ENCODE data around the gene VAT1L. TPM values are rescaled to one million over a fixed set of nuclear protein-coding genes. Genes with fewer than 3 reads are reported as not detected.

Gene VAT1L
- total and polyA plus RNA-seq, 2 experiments from 2014 or later, result 6.2 TPM

- H3K4me1 ChIP-seq (ENCODE audit: insufficient read depth), result peaks cover 13% of the 10 kb centered on the region; the same call in 1 of the 2 replicates
- no peaks in the 10 kb centered on the region for H3K79me2 ChIP-seq (ENCODE audit: insufficient read depth)
- no peak overlapping the region for H3K9ac ChIP-seq
- no peaks in the 10 kb centered on the region for H4K20me1 ChIP-seq (ENCODE audit: insufficient read depth)
- no peaks in the 10 kb centered on the region for H3K27me3 ChIP-seq (replicated peaks; ENCODE audit: insufficient read depth)
- in situ Hi-C loops (cut with MboI), result loop anchor here (25.0 kb wide), 1 partner anchor 759 kb away; no protein-coding TSS in a partner anchor
- H3K27ac ChIP-seq, result no peak overlapping the region
- 48 to 51% methylated on average over 7 of the region's 7 CpGs for WGBS, 2 experiments (ENCODE audit: low coverage in 1 of 2, low lambda C conversion rate in 2 of 2, missing lambda C conversion rate in 2 of 2)
- no peaks in the 10 kb centered on the region for H3K9me2 ChIP-seq (ENCODE audit: insufficient read depth)
- 0 out of 2 replicates have a peak, but pooled peaks cover 7% of the 10 kb centered on the region for H3F3A ChIP-seq (ENCODE audit: insufficient read depth)
- no peaks in the 10 kb centered on the region for H3K9me3 ChIP-seq (ENCODE audit: low read depth)
- TF ChIP-seq EZH2 (IDR thresholded peaks at IDR 0.05; ENCODE audit: insufficient read depth, poor library complexity, severe bottlenecking), result no peak
- no peak for TF ChIP-seq EZH2phosphoT487 (IDR thresholded peaks at IDR 0.05; ENCODE audit: insufficient read depth, low read depth)
- no peak overlapping the region for H3K4me3 ChIP-seq
- no peak for DNase-seq
- no peaks in the 10 kb centered on the region for H3K36me3 ChIP-seq (ENCODE audit: low read depth)
- H2AFZ ChIP-seq, result no peak overlapping the region
- no peak overlapping the region for H3K4me2 ChIP-seq (ENCODE audit: unreplicated experiment)
Measured at GRCh38 chr16:77995843-77996455, 207.6 kb downstream of the VAT1L start.

DNA sequence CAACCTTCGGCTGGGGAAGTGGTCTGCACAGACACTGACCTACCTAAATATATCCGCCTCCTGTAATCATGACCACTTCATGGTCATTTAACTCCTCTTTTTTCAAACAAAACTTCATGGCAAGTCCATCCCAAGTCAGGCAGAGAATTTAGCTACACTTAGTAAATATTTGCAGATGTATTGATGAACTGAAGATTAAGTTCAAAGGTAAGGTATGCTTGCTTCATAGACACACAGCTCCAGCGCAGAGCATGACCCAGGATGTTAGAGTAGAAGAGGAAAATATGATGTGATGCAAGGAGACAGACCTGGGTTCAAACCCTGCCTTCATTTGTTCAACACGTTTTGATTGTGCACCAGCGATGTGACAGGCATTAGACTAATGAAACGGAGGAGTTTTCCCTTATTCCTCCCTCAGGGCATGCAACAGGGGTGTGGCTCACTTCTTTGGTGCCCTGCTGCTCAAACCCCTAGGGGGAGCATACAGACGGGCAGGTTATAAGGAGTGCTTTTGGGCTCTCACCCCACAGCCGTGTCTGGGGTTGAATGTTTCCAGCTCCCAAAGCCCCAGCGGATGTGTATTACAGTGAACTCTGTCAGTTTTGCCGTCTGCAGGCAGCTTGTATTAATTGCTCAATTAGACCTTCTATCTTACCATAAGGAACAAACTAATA lies 210.1 kb downstream of the VAT1L start:
- Histone ChIP-seq H3K36me3 (ENCODE audit: low read depth) (no peaks in the 10 kb centered on the region), H3K27me3 (replicated peaks; ENCODE audit: insufficient read depth) (no peaks in the 10 kb centered on the region), H3K9ac (no peak overlapping the region), H3K4me1 (ENCODE audit: insufficient read depth) (0 out of 2 replicates have a peak, but pooled peaks cover 1% of the 10 kb centered on the region), H3F3A (ENCODE audit: insufficient read depth) (no peaks in the 10 kb centered on the region), H3K9me3 (ENCODE audit: low read depth) (no peaks in the 10 kb centered on the region), H3K4me3 (no peak overlapping the region), H3K27ac (no peak overlapping the region), H2AFZ (no peak overlapping the region), H3K79me2 (ENCODE audit: insufficient read depth) (no peaks in the 10 kb centered on the region), H3K4me2 (ENCODE audit: unreplicated experiment) (no peak overlapping the region), H3K9me2 (ENCODE audit: insufficient read depth) (no peaks in the 10 kb centered on the region), H4K20me1 (ENCODE audit: insufficient read depth) (no peaks in the 10 kb centered on the region)
- WGBS, 2 experiments (ENCODE audit: low coverage in 1 of 2, low lambda C conversion rate in 2 of 2, missing lambda C conversion rate in 2 of 2), result 48 to 54% methylated on average over 9 of the region's 10 CpGs
- TF ChIP-seq EZH2 (IDR thresholded peaks at IDR 0.05; ENCODE audit: insufficient read depth, poor library complexity, severe bottlenecking) (no peak), EZH2phosphoT487 (IDR thresholded peaks at IDR 0.05; ENCODE audit: insufficient read depth, low read depth) (no peak)
- DNase-seq, result no peak
- in situ Hi-C loops (cut with MboI), result loop anchor here (25.0 kb wide), 1 partner anchor 761 kb away; no protein-coding TSS in a partner anchor

DNA sequence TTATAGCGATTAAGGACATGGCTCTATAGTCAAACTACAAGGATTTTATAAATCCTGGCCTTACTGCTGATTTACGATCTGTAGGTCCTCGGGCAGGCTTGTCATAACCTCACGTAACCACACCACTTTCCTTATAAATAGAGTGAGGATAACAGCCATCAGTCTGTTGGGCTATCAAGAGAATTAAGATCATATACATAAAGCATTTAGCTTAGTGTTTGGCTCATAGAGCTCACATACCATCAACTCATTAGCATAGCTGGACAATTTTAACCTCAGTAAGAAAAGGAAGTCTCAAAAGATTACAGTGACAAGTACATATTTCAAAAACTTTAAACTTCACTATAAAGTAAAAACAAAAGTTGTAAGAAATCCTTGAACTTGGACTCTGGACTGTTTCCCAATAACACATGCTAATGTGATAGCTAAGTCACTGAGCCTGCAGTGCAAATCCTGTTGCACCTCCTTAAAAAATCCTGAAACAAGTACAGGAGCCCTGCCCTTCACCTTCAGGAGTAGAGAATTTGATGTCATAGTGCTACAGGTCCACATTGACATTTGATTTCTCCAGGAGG lies 213.2 kb downstream of the VAT1L start:
- DNase-seq, result no peak
- in situ Hi-C loops (cut with MboI), result no loop called here
- no peaks in the 10 kb centered on the region for H3K9me2 ChIP-seq (ENCODE audit: insufficient read depth)
- H3K79me2 ChIP-seq (ENCODE audit: insufficient read depth), result no peaks in the 10 kb centered on the region
- TF ChIP-seq EZH2phosphoT487 (IDR thresholded peaks at IDR 0.05; ENCODE audit: insufficient read depth, low read depth) (no peak), EZH2 (IDR thresholded peaks at IDR 0.05; ENCODE audit: insufficient read depth, poor library complexity, severe bottlenecking) (no peak)
- no peak overlapping the region for H3K27ac ChIP-seq
- 72 to 73% methylated on average over 4 of the region's 4 CpGs for WGBS, 2 experiments (ENCODE audit: low coverage in 1 of 2, low lambda C conversion rate in 2 of 2, missing lambda C conversion rate in 2 of 2)
- H2AFZ ChIP-seq, result no peak overlapping the region
- H3K36me3 ChIP-seq (ENCODE audit: low read depth), result no peaks in the 10 kb centered on the region
- H3K4me1 ChIP-seq (ENCODE audit: insufficient read depth), result no peaks in the 10 kb centered on the region
- no peaks in the 10 kb centered on the region for H4K20me1 ChIP-seq (ENCODE audit: insufficient read depth)
- H3K9me3 ChIP-seq (ENCODE audit: low read depth), result no peaks in the 10 kb centered on the region
- no peak overlapping the region for H3K4me3 ChIP-seq
- no peak overlapping the region for H3K4me2 ChIP-seq (ENCODE audit: unreplicated experiment)
- H3K27me3 ChIP-seq (replicated peaks; ENCODE audit: insufficient read depth), result no peaks in the 10 kb centered on the region
- H3F3A ChIP-seq (ENCODE audit: insufficient read depth), result no peaks in the 10 kb centered on the region
- no peak overlapping the region for H3K9ac ChIP-seq

DNA sequence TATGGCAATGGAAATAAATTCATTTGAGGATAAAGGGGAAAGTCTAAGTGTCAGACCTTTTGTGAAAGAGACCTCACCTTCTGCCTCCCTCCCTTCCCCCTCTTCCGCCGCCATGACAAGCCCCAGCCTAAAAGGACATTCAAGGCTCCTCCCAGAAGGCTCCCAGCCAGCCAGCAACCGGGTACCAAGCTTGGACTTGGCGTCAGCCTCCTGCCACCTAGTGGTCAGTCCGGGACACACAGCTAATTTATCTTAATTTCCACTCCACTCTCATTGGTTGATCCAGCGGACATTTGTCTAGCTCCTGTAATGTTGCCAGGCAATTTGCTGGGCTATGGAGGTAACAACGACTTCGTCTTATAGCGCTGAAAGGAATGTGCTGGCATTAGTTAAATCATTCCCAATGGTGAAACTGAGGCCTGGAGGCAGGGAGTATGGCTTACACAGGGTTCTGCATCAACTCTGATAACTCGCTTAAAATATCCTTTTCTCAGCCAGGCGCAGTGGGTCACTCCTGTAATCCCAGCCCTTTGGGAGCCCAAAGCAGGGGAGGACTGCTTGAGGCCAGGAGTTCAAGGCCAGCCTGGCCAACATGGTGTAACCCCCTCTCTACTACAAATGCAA lies 214.7 kb downstream of the VAT1L start:
- DNase-seq, result peak; percentile 89
- H3K4me2 ChIP-seq (ENCODE audit: unreplicated experiment), result no peak overlapping the region
- no peak overlapping the region for H3K27ac ChIP-seq
- H3F3A ChIP-seq (ENCODE audit: insufficient read depth), result no peaks in the 10 kb centered on the region
- H3K9me2 ChIP-seq (ENCODE audit: insufficient read depth), result no peaks in the 10 kb centered on the region
- no peaks in the 10 kb centered on the region for H4K20me1 ChIP-seq (ENCODE audit: insufficient read depth)
- H2AFZ ChIP-seq, result peak overlapping the region; percentile 44
- no peak overlapping the region for H3K9ac ChIP-seq
- in situ Hi-C loops (cut with MboI), result no loop called here
- no peak for TF ChIP-seq EZH2phosphoT487 (IDR thresholded peaks at IDR 0.05; ENCODE audit: insufficient read depth, low read depth)
- no peak for TF ChIP-seq EZH2 (IDR thresholded peaks at IDR 0.05; ENCODE audit: insufficient read depth, poor library complexity, severe bottlenecking)
- no peaks in the 10 kb centered on the region for H3K4me1 ChIP-seq (ENCODE audit: insufficient read depth)
- WGBS, 2 experiments (ENCODE audit: low coverage in 1 of 2, low lambda C conversion rate in 2 of 2, missing lambda C conversion rate in 2 of 2), result 10% methylated on average over 11 of the region's 11 CpGs
- no peaks in the 10 kb centered on the region for H3K9me3 ChIP-seq (ENCODE audit: low read depth)
- no peaks in the 10 kb centered on the region for H3K36me3 ChIP-seq (ENCODE audit: low read depth)
- H3K27me3 ChIP-seq (replicated peaks; ENCODE audit: insufficient read depth), result no peaks in the 10 kb centered on the region
- no peaks in the 10 kb centered on the region for H3K79me2 ChIP-seq (ENCODE audit: insufficient read depth)
- H3K4me3 ChIP-seq, result no peak overlapping the region
